GM23248 (cell line): ENCODE results near the gene CPHXL. TPM values are rescaled to one million over a fixed set of nuclear protein-coding genes. Genes with fewer than 3 reads are reported as not detected.

ENCODE experiments used
- DNase-seq: peaks from one replicate; pipeline ENCODE4 v3.0.0-alpha.2; 2015
- H2AFZ ChIP-seq: fragments of 200-600 bp; sonication (generic); 2 replicates; pipeline ENCODE4 v1.6.1; 2016; ENCODE audit warnings: antibody characterized with exemption
- H3F3A ChIP-seq: fragments of 200-600 bp; sonication (generic); 2 replicates; pipeline ENCODE4 v1.6.1; 2016; ENCODE audit warnings: mild to moderate bottlenecking, antibody characterized with exemption, mixed run types; ENCODE audit not compliant: insufficient read depth
- H3K27ac ChIP-seq: fragments of 200-600 bp; sonication (generic); 2 replicates; pipeline ENCODE4 v1.5.1; 2016; ENCODE audit warnings: mild to moderate bottlenecking
- H3K27me3 ChIP-seq: fragments of 200-600 bp; sonication (generic); replicated peaks from 2 replicates; pipeline ENCODE4 v1.6.1; 2016; ENCODE audit warnings: mild to moderate bottlenecking; ENCODE audit not compliant: insufficient read depth
- H3K36me3 ChIP-seq: fragments of 200-600 bp; sonication (generic); 2 replicates; pipeline ENCODE4 v1.6.1; 2016; ENCODE audit warnings: low read depth, mild to moderate bottlenecking
- H3K4me1 ChIP-seq: fragments of 200-600 bp; sonication (generic); 2 replicates; pipeline ENCODE4 v1.6.1; 2016; ENCODE audit warnings: mild to moderate bottlenecking; ENCODE audit not compliant: insufficient read depth
- H3K4me2 ChIP-seq: fragments of 200-600 bp; sonication (generic); one replicate; pipeline ENCODE4 v1.6.1; 2016; ENCODE audit warnings: mild to moderate bottlenecking; ENCODE audit not compliant: unreplicated experiment
- H3K4me3 ChIP-seq: fragments of 200-600 bp; sonication (generic); 2 replicates; pipeline ENCODE4 v1.5.1; 2016; ENCODE audit warnings: mild to moderate bottlenecking
- H3K79me2 ChIP-seq: fragments of 200-600 bp; sonication (generic); 2 replicates; pipeline ENCODE4 v1.6.1; 2016; ENCODE audit warnings: mild to moderate bottlenecking; ENCODE audit not compliant: insufficient read depth
- H3K9ac ChIP-seq: fragments of 200-600 bp; sonication (generic); 2 replicates; pipeline ENCODE4 v1.6.1; 2016; ENCODE audit warnings: mild to moderate bottlenecking
- H3K9me2 ChIP-seq: fragments of 200-600 bp; sonication (generic); 2 replicates; pipeline ENCODE4 v1.6.1; 2016; ENCODE audit warnings: mixed run types, mild to moderate bottlenecking, moderate library complexity; ENCODE audit not compliant: insufficient read depth
- H3K9me3 ChIP-seq: fragments of 200-600 bp; sonication (generic); one replicate; pipeline ENCODE4 v1.6.1; 2017; ENCODE audit warnings: low read depth
- H4K20me1 ChIP-seq: fragments of 200-600 bp; sonication (generic); 2 replicates; pipeline ENCODE4 v1.6.0; 2016; ENCODE audit not compliant: insufficient read depth
- EZH2 ChIP-seq: fragments of 200-600 bp; sonication (generic); IDR thresholded peaks from 2 replicates; pipeline ENCODE4 v1.6.1; 2018; ENCODE audit warnings: antibody characterized with exemption, mild to moderate bottlenecking; ENCODE audit not compliant: insufficient read depth, poor library complexity, severe bottlenecking
- EZH2phosphoT487 ChIP-seq: fragments of 200-600 bp; sonication (generic); IDR thresholded peaks from 2 replicates; pipeline ENCODE4 v1.6.1; 2018; ENCODE audit warnings: antibody characterized with exemption, moderate library complexity, mild to moderate bottlenecking, low read depth; ENCODE audit not compliant: insufficient read depth
- WGBS, 2 experiments: methylation state at CpG; one replicate each; pipeline ENCODE4 v1.1.6; 2015 to 2017; ENCODE audit warnings: low lambda C conversion rate in 2 of 2, low coverage in 1 of 2; ENCODE audit errors: missing lambda C conversion rate in 2 of 2; 5-methylcytosine and 5-hydroxymethylcytosine counted together
- in situ Hi-C: fragments of 300-500 bp; cut with MboI; formaldehyde crosslinking; loops from 2 replicates; pipeline ENCODE4 v1.15.0; 2020
- polyA plus RNA-seq: library from polyadenylated mRNA; unstranded; fragments of >200 nt; fragmentation: Nextera tagmentation; extraction: Ambion mirVana; gene quantifications from 2 replicates; pipeline ENCODE4 v1.2.1, GENCODE V29; 2016
- total RNA-seq: library from RNA; depleted of rRNA; stranded (reverse); fragments of >200 nt; shearing (Covaris generic); gene quantifications from 2 replicates; pipeline ENCODE4 v1.2.3, GENCODE V29; 2014

CPHXL gene
- total and polyA plus RNA-seq, 2 experiments from 2014 or later: not detected

DNA sequence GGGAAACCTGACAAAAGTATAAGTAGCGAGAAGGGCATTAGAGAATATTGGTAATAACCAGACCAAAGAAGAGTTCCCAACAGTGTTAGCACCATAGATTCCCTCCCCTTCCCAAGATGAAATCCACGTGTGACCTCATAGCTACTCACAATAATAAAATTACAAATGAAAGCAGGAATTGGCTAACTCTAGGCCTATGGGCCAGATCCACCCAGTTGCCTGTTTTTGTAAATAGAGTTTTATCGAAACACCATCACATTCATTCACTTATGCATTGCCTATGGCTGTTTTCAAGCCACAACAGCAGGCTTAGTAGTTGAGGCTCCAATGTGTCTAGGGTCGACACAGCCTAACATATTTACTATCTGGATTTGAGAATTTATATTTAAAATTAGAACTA is 7.8 kb downstream of the CPHXL start:
- TF ChIP-seq EZH2 (no peak), EZH2phosphoT487 (no peak)
- in situ Hi-C loops: no loop called here
- H3K9ac ChIP-seq: no peak overlapping the region
- no peak for DNase-seq
- 23 to 29% methylated on average over 4 of the region's 4 CpGs for WGBS, 2 experiments
- no peaks in the 10 kb centered on the region for H3K9me3 ChIP-seq
- no peaks in the 10 kb centered on the region for H3K27me3 ChIP-seq
- no peak overlapping the region for H3K27ac ChIP-seq
- H2AFZ ChIP-seq: no peak overlapping the region
- H4K20me1 ChIP-seq: no peaks in the 10 kb centered on the region
- H3K4me1 ChIP-seq: no peaks in the 10 kb centered on the region
- no peaks in the 10 kb centered on the region for H3K79me2 ChIP-seq
- no peaks in the 10 kb centered on the region for H3F3A ChIP-seq
- H3K4me3 ChIP-seq: no peak overlapping the region
- no peaks in the 10 kb centered on the region for H3K9me2 ChIP-seq
- no peak overlapping the region for H3K4me2 ChIP-seq
- no peaks in the 10 kb centered on the region for H3K36me3 ChIP-seq

GRCh38 chr16:75714661-75715060 is 11.6 kb downstream of the CPHXL start:
- H2AFZ ChIP-seq: no peak overlapping the region
- no peaks in the 10 kb centered on the region for H3K4me1 ChIP-seq
- H4K20me1 ChIP-seq: no peaks in the 10 kb centered on the region
- H3K27ac ChIP-seq: no peak overlapping the region
- no peaks in the 10 kb centered on the region for H3F3A ChIP-seq
- no peak overlapping the region for H3K4me3 ChIP-seq
- no peaks in the 10 kb centered on the region for H3K79me2 ChIP-seq
- no peaks in the 10 kb centered on the region for H3K9me2 ChIP-seq
- in situ Hi-C loops: no loop called here
- H3K4me2 ChIP-seq: no peak overlapping the region
- no peak for TF ChIP-seq EZH2phosphoT487
- no peak overlapping the region for H3K9ac ChIP-seq
- no peaks in the 10 kb centered on the region for H3K27me3 ChIP-seq
- H3K36me3 ChIP-seq: no peaks in the 10 kb centered on the region
- no peaks in the 10 kb centered on the region for H3K9me3 ChIP-seq
- DNase-seq: no peak

DNA sequence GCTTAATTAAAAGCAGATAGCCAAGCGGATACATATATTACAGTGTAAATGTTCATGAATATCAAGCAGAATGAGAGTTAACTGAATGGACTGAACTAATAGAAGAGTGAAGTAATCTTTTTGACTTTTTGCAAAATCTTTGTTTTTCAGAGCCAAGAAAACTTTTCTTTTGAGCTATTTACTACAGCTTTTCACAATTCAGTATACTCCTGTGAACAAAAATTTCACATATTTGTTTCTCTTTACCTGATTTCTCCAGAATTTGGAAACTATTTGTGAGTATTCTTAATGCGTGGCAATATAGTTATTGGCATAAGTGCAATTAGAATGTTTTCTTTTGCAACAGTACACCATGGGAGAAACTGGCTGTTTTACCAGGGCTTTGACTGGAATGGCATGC is 15.9 kb downstream of the CPHXL start:
- no peak overlapping the region for H3K9ac ChIP-seq
- H3K4me2 ChIP-seq: no peak overlapping the region
- H3K4me3 ChIP-seq: no peak overlapping the region
- no peaks in the 10 kb centered on the region for H4K20me1 ChIP-seq
- H3K27me3 ChIP-seq: 0 out of 2 replicates have a peak, but pooled peaks cover 9% of the 10 kb centered on the region
- no peak for DNase-seq
- H3K9me3 ChIP-seq: no peaks in the 10 kb centered on the region
- no peak for TF ChIP-seq EZH2
- no peak for TF ChIP-seq EZH2phosphoT487
- no peaks in the 10 kb centered on the region for H3K36me3 ChIP-seq
- 44 to 47% methylated on average over 2 of the region's 2 CpGs for WGBS, 2 experiments
- no peak overlapping the region for H3K27ac ChIP-seq
- H3F3A ChIP-seq: no peaks in the 10 kb centered on the region
- no peak overlapping the region for H2AFZ ChIP-seq
- H3K9me2 ChIP-seq: no peaks in the 10 kb centered on the region
- no peaks in the 10 kb centered on the region for H3K4me1 ChIP-seq
- in situ Hi-C loops: no loop called here
- no peaks in the 10 kb centered on the region for H3K79me2 ChIP-seq

DNA sequence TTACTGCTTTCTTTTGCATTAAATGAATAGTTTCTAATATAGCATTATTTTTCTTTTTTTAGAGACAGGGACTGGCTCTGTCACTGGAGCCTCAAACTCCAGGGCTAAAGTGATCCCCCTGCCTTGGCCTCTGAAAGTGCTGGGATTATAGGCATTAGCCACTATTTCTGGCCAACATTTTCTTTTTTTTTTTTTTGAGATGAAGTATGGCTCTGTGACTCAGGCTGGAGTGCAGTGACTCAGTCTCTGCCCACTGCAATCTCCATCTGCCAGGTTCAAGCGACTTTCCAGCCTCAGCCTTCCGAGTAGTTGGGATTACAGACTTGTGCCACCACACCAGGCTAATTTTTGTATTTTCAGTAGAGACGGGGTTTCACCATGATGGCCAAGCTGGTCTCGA is 23.0 kb downstream of the CPHXL start:
- Histone ChIP-seq H3F3A (no peaks in the 10 kb centered on the region), H3K9me3 (no peaks in the 10 kb centered on the region), H3K36me3 (no peaks in the 10 kb centered on the region), H3K4me2 (no peak overlapping the region), H4K20me1 (no peaks in the 10 kb centered on the region), H3K4me1 (no peaks in the 10 kb centered on the region), H3K9me2 (no peaks in the 10 kb centered on the region), H2AFZ (no peak overlapping the region), H3K27ac (no peak overlapping the region), H3K9ac (no peak overlapping the region), H3K27me3 (0 out of 2 replicates have a peak, but pooled peaks cover 9% of the 10 kb centered on the region), H3K4me3 (no peak overlapping the region), H3K79me2 (no peaks in the 10 kb centered on the region)
- 54 to 61% methylated on average over 4 of the region's 4 CpGs for WGBS, 2 experiments
- DNase-seq: peak; percentile 59
- in situ Hi-C loops: no loop called here
- TF ChIP-seq EZH2phosphoT487 (no peak), EZH2 (no peak)

GRCh38 chr16:75702242-75702641 is 24.0 kb downstream of the CPHXL start:
- TF ChIP-seq EZH2: no peak
- no peak for TF ChIP-seq EZH2phosphoT487
- 39 to 45% methylated on average over 2 of the region's 2 CpGs for WGBS, 2 experiments
- H3K79me2 ChIP-seq: no peaks in the 10 kb centered on the region
- no peaks in the 10 kb centered on the region for H3K36me3 ChIP-seq
- H3K4me3 ChIP-seq: no peak overlapping the region
- no peak overlapping the region for H3K9ac ChIP-seq
- no peaks in the 10 kb centered on the region for H4K20me1 ChIP-seq
- no peak overlapping the region for H3K4me2 ChIP-seq
- H3F3A ChIP-seq: no peaks in the 10 kb centered on the region
- in situ Hi-C loops: no loop called here
- no peak overlapping the region for H3K27ac ChIP-seq
- H3K9me3 ChIP-seq: no peaks in the 10 kb centered on the region
- H3K9me2 ChIP-seq: no peaks in the 10 kb centered on the region
- H2AFZ ChIP-seq: no peak overlapping the region
- no peaks in the 10 kb centered on the region for H3K4me1 ChIP-seq
- 0 out of 2 replicates have a peak, but pooled peaks cover 9% of the 10 kb centered on the region for H3K27me3 ChIP-seq
- DNase-seq: peak; percentile 7
